SK-N-SH (cell line): ENCODE measurements around the gene TRIL.

Experiments used
- CHD2 ChIP-seq: fragments of 150-350 bp; IDR thresholded peaks from 2 replicates; pipeline ENCODE4 v1.6.1; 2018; ENCODE audit warnings: low read length; ENCODE audit not compliant: partially characterized antibody
- EZH2phosphoT487 ChIP-seq: fragments of 200-600 bp; sonication (generic); IDR thresholded peaks from 2 replicates; pipeline ENCODE4 v1.6.1; 2017; ENCODE audit warnings: low read depth, mixed run types, mild to moderate bottlenecking, antibody characterized with exemption, moderate library complexity, borderline replicate concordance
- TF ChIP-seq, protein P1 (sequence below): fragments of 200-600 bp; sonication (generic); IDR thresholded peaks from 2 replicates; pipeline ENCODE4 v1.6.1; 2017; ENCODE audit warnings: antibody characterized with exemption, mild to moderate bottlenecking, moderate library complexity

GRCh38 chr7:28988810-28989209 lies 30.7 kb upstream of the TRIL start:
- TF ChIP-seq, protein P1, sequence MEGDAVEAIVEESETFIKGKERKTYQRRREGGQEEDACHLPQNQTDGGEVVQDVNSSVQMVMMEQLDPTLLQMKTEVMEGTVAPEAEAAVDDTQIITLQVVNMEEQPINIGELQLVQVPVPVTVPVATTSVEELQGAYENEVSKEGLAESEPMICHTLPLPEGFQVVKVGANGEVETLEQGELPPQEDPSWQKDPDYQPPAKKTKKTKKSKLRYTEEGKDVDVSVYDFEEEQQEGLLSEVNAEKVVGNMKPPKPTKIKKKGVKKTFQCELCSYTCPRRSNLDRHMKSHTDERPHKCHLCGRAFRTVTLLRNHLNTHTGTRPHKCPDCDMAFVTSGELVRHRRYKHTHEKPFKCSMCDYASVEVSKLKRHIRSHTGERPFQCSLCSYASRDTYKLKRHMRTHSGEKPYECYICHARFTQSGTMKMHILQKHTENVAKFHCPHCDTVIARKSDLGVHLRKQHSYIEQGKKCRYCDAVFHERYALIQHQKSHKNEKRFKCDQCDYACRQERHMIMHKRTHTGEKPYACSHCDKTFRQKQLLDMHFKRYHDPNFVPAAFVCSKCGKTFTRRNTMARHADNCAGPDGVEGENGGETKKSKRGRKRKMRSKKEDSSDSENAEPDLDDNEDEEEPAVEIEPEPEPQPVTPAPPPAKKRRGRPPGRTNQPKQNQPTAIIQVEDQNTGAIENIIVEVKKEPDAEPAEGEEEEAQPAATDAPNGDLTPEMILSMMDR: no peak
- no peak for TF ChIP-seq CHD2
- TF ChIP-seq EZH2phosphoT487: no peak
